Mesodermal cell (in vitro differentiated cells): ENCODE measurements around the gene NAA40.

Experiments used
- H3K27ac ChIP-seq: 2 replicates; pipeline ENCODE4 v1.7.0; 2013; ENCODE audit warnings: mild to moderate bottlenecking, low read depth, low read length, moderate library complexity; ENCODE audit not compliant: severe bottlenecking
- H3K36me3 ChIP-seq: 2 replicates; pipeline ENCODE4 v1.7.1; 2013; ENCODE audit warnings: mild to moderate bottlenecking, low read length, moderate library complexity; ENCODE audit not compliant: control insufficient read depth, insufficient read depth
- H3K4me1 ChIP-seq: one replicate; pipeline ENCODE4 v1.7.1; 2013; ENCODE audit warnings: mild to moderate bottlenecking, low read length; ENCODE audit not compliant: insufficient read depth, control insufficient read depth, poor library complexity, severe bottlenecking
- H3K4me3 ChIP-seq: 2 replicates; pipeline ENCODE4 v1.7.0; 2013; ENCODE audit warnings: low read length, control low read depth, mild to moderate bottlenecking; ENCODE audit not compliant: insufficient read depth, poor library complexity, severe bottlenecking; ENCODE audit errors: extremely low read depth
- H3K9me3 ChIP-seq: 2 replicates; pipeline ENCODE4 v1.7.1; 2013; ENCODE audit warnings: mild to moderate bottlenecking, low read length, moderate library complexity; ENCODE audit not compliant: control insufficient read depth
- WGBS, 2 experiments: methylation state at CpG; one replicate each; pipeline ENCODE4 v1.1.5; 2013; ENCODE audit warnings: missing lambda C conversion rate in 2 of 2; ENCODE audit not compliant: insufficient coverage in 2 of 2; 5-methylcytosine and 5-hydroxymethylcytosine counted together

Gene NAA40

DNA sequence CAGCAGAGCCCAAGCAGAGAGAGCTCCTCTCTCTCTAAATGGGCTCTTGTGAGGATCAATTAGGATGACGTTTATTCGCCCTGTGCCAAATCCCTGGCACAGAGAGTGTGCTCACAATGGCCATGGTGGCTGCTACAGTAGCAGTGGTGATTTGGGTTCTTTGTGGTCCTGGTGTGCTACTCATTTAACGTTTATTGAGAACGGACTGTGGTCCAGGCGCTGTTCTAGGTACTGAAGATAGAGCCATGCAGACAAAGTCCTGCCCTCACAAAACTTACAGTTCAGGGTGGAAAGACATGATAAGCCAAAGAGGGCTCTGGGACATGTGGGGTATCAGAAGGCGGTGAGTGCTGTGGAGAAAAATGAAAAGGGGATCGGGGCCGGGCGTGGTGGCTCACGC, 52.8 kb downstream of the NAA40 start:
- peaks cover 7% of the 10 kb centered on the region for H3K4me1 ChIP-seq
- WGBS, 2 experiments: 99 to 100% methylated on average over 7 to 9 of the region's 10 CpGs
- no peaks in the 10 kb centered on the region for H3K9me3 ChIP-seq
- peaks cover 61% of the 10 kb centered on the region for H3K36me3 ChIP-seq
- no peak overlapping the region for H3K27ac ChIP-seq
- no peak overlapping the region for H3K4me3 ChIP-seq

DNA sequence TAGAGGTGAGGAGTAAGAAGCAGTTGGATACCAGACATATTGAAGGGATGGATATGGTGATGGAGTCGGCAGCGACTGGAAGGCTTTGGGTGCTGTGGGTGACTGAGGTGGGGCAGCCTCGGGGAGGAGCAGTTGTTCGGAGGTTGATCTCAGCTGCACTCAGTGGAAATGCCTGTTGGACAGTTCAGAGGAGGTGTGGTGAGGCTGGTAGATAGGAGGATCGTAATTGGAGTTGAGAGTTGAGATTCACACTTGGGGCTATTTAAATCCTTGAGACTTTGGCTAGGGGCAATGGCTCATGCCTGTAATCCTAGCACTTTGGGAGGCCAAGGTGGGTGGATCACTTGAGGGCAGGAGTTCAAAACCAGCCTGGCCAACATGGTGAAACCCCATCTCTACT, 54.3 kb downstream of the NAA40 start:
- Histone ChIP-seq H3K9me3 (no peaks in the 10 kb centered on the region), H3K36me3 (peaks cover 71% of the 10 kb centered on the region), H3K27ac (no peak overlapping the region), H3K4me1 (peaks cover 2% of the 10 kb centered on the region), H3K4me3 (no peak overlapping the region)
- WGBS, 2 experiments: 94 to 97% methylated on average over 5 of the region's 5 CpGs

DNA sequence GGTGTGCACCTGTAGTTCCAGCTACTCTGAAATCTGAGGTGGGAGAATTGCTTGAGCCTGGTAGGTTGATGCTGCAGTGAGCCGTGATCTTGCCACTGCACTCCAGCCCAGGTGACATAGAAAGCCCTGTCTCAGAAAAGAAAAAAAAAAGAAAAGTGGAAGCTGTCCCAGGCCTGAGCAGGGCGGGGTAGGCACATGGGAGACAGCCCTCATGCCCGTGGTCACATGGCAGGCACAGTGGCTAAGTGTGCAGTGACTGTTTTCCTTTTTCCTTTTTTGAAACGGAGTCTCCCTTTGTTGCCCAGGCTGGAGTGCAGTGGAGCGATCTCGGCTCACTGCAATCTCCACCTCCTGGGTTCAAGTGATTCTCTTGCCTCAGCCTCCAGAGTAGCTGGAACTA, 55.2 kb downstream of the NAA40 start:
- H3K4me1 ChIP-seq: peaks cover 8% of the 10 kb centered on the region
- WGBS, 2 experiments: 98% methylated on average over 5 to 6 of the region's 6 CpGs
- H3K27ac ChIP-seq: no peak overlapping the region
- no peaks in the 10 kb centered on the region for H3K9me3 ChIP-seq
- H3K36me3 ChIP-seq: peaks cover 66% of the 10 kb centered on the region
- H3K4me3 ChIP-seq: no peak overlapping the region

DNA sequence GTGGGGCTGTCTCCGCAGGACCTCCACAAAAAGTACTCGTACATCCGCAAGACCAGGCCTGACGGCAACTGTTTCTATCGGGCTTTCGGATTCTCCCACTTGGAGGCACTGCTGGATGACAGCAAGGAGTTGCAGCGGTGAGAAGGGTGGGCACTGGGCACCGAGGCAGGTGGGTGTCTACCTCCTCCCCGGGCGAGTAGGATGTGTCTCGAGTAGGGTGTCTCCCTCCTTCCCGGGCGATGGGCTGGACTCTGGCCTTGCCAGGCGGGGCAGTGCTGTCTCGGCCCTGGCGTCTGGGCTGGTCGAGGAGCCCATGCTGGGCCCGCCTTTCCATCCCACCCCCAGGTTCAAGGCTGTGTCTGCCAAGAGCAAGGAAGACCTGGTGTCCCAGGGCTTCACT, 57.7 kb downstream of the NAA40 start:
- Histone ChIP-seq H3K4me1 (peaks cover 11% of the 10 kb centered on the region), H3K9me3 (no peaks in the 10 kb centered on the region), H3K27ac (no peak overlapping the region), H3K4me3 (no peak overlapping the region), H3K36me3 (peaks cover 46% of the 10 kb centered on the region)
- WGBS, 2 experiments: 94 to 96% methylated on average over 17 to 18 of the region's 18 CpGs

DNA sequence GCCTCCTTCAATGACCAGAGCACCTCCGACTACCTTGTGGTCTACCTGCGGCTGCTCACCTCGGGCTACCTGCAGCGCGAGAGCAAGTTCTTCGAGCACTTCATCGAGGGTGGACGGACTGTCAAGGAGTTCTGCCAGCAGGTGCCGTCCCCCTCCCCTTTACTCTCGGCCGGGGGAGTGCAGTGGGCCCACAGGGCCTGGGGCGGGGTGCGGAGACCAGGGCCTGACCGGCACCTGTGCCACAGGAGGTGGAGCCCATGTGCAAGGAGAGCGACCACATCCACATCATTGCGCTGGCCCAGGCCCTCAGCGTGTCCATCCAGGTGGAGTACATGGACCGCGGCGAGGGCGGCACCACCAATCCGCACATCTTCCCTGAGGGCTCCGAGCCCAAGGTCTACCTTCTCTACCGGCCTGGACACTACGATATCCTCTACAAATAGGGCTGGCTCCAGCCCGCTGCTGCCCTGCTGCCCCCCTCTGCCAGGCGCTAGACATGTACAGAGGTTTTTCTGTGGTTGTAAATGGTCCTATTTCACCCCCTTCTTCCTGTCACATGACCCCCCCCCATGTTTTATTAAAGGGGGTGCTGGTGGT, 58.4 kb downstream of the NAA40 start:
- H3K27ac ChIP-seq: no peak overlapping the region
- no peaks in the 10 kb centered on the region for H3K9me3 ChIP-seq
- peaks cover 11% of the 10 kb centered on the region for H3K4me1 ChIP-seq
- peaks cover 43% of the 10 kb centered on the region for H3K36me3 ChIP-seq
- no peak overlapping the region for H3K4me3 ChIP-seq
- WGBS, 2 experiments: 94 to 97% methylated on average over 23 to 25 of the region's 27 CpGs

DNA sequence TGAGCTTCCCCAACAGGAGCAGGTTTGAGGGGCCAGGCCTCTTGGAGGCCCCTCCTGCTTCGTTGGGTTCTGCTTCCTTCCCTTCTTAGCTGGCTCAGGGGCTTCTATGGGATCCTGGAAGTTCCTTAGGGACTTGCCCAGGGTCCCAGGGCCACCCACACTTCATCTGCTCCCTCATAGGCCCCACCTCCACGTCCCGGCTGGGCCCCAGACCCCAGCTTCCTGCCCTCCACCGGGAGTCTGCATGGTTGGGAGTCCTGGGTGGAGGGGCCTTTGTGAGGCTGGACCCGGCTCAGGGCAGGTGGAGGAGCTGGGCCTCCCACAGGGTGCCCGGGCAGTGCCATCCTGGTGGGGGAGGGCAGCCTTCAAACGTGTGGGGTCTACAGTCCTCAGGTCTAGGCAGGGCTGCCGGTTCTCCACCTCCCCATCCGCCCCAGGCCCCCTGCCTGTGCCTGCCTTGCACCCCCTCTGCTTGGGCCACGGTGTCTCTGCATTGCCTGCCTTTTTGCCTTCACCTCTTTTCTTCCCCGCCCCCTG, 59.1 kb downstream of the NAA40 start:
- peaks cover 11% of the 10 kb centered on the region for H3K4me1 ChIP-seq
- H3K27ac ChIP-seq: no peak overlapping the region
- H3K9me3 ChIP-seq: no peaks in the 10 kb centered on the region
- H3K4me3 ChIP-seq: no peak overlapping the region
- H3K36me3 ChIP-seq: peaks cover 43% of the 10 kb centered on the region
- 83 to 84% methylated on average over 7 to 10 of the region's 11 CpGs for WGBS, 2 experiments

DNA sequence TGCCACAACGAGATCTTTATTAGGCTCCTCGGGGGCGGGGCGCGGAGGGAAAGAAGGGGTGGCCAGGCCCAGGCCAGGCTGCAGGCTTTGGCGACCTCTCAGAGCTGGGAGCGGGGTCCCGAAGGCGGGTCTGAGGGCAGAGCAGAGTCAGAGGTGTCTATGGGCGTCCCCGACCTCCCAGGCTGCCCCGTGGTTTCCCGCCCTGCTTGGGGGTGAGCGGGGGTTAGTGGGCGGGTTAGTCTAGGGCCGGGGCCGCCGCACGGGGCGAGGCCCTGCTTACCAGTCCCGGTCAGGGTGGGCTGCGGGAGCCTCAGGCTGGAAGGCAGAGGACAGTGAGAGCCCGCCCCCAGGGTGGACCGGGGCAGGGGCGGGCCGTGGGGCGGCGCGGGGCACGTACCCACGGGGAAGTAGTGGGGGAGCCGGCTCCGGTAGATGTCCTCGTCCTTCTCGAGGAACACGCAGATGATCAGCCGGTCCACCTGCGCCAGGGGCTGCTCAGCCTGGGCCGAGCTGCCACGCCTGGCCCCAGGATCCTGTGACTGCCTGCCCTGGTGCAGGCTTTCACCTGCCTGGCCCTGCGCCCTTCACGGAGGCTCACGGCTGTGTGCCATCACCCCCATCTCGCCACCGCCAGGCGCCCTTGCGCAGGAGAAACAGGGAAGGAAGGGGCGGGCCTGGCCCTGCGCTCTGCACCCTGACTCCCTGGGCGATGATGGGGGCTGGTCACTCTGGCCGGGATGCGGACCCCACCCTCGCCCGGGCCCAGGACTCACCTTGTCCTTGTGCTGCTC, 60.0 kb downstream of the NAA40 start:
- Histone ChIP-seq H3K4me3 (no peak overlapping the region), H3K27ac (no peak overlapping the region), H3K9me3 (no peaks in the 10 kb centered on the region), H3K4me1 (peaks cover 11% of the 10 kb centered on the region), H3K36me3 (peaks cover 42% of the 10 kb centered on the region)
- 46 to 48% methylated on average over 31 to 45 of the region's 54 CpGs for WGBS, 2 experiments

DNA sequence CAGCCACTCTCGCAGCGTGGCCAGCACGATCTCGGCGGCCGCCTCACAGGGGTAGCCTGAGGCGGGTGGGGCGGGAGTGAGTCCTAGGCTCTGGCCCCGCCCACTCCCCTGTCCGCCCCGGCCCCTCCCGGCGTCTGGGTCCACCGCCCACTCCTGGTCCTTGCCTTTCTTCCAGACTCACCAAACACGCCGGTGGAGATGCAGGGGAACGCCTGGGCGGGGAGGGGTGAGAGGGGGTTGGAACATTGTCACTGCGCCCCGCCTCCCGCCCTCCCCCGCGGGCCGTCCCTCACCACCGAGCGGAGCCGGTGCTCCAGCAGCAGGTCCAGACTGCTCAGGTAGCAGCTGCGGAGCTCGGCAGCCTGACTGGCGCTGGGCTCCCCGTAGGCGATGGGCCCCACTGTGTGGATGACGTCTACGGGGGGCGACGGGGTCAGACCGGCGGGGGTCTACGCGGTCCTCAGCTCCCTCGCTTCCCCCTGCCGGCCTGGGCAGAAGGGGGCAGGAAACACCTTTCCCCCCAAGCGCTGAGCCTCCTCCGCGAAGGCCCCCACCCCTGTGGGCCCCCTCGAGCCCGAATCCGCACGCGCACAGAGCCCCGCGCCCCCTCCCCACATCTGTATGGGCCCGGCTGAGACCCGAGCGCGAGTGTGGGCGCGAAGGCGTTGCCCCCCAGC, 60.7 kb downstream of the NAA40 start:
- Histone ChIP-seq H3K9me3 (no peaks in the 10 kb centered on the region), H3K4me1 (peaks cover 11% of the 10 kb centered on the region), H3K4me3 (peak overlapping the region; percentile 5), H3K27ac (no peak overlapping the region), H3K36me3 (peaks cover 35% of the 10 kb centered on the region)
- WGBS, 2 experiments: 2% methylated on average over 27 to 48 of the region's 59 CpGs

DNA sequence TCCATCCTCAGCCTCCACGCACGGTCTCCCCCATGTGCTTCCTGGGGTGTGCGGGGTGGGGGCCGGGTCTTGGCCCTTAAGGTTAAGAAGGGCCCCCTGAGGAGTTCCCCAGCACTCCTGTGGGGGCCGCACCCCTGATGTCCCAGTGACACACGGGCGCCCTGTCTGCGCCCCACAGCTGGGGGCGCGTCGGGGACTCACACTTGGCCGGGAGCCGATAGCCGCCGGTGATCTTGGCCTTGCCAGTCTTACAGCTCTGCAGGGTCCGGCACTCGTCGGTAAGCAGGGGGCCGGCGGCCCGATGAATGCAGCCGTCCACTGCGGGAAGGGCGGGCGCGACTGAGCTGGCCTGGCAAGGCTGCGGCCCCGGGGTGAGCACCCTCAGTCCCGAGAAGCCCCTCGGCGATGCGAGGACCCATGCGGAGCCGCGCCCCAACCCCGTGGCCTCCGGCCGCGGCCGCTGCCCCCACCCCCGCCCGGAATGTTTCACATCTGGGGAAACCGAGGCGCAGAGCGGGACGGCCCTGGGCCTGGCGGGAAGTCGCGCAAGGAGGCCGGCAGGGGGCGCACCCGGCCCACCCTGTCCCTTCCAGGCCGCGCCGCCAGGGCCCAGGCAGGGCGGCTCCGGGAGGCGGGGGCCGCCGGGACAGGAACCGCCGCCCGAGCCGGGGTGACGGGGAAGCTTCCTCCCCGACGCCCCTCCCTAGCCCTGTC, 61.4 kb downstream of the NAA40 start:
- 3 to 4% methylated on average over 48 to 50 of the region's 67 CpGs for WGBS, 2 experiments
- Histone ChIP-seq H3K36me3 (peaks cover 29% of the 10 kb centered on the region), H3K4me1 (peaks cover 11% of the 10 kb centered on the region), H3K9me3 (no peaks in the 10 kb centered on the region), H3K4me3 (peak overlapping the region; percentile 14), H3K27ac (no peak overlapping the region)

DNA sequence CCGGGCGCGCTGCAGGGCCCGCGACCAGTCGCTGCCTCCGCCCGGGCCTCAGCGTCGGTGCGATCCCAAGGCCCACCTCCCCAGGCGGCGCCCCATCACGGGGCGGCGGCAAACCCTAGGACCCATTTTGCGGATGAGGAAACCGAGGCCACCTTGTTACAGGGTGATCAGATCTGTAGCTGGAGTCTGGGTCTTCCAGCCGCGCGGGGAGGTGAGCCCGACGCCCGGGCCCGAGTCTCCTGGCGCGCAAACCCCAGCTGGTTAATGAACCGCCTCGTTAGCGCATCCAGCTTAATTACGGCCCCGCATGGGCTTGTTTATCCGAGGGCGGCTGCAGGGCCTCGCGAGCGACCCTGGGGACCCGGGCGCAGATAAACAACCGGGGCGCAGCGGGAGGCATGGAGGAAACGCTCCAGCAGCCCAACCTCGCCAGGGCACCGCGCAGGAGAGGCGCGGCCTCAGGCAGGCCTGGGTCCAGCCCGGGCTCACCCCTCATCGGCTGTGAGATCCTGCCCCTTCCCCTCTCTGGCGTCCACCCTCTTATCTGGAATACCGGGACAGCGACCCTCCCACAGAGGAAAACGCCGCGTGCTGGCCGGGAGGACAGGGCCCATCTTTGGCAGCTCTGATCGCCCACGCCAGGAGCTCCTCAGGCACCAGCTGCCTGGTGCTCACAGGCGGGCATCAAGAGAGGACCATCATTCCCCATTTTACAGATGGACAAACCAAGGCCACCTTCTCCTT, 62.1 kb downstream of the NAA40 start:
- Histone ChIP-seq H3K4me1 (peaks cover 11% of the 10 kb centered on the region), H3K27ac (no peak overlapping the region), H3K36me3 (peaks cover 25% of the 10 kb centered on the region), H3K4me3 (no peak overlapping the region), H3K9me3 (no peaks in the 10 kb centered on the region)
- 70 to 80% methylated on average over 48 to 59 of the region's 60 CpGs for WGBS, 2 experiments
